GM21447 (cell line): ENCODE measurements around the gene OR10P1.

Experiments
- ATAC-seq: cut with Tn5 transposase; IDR thresholded peaks from one replicate; pipeline ENCODE4 v1.9.1; 2021; ENCODE audit not compliant: unreplicated experiment

OR10P1 gene

GRCh38 chr12:55682087-55682796 is 45.5 kb downstream of the OR10P1 start:
- no peak for ATAC-seq

- no peak for ATAC-seq
These were observed 47.0 kb downstream of the OR10P1 start for GRCh38 chr12:55683676-55684075.

- no peak for ATAC-seq
These were observed 48.2 kb downstream of the OR10P1 start for GRCh38 chr12:55684761-55685370.

DNA sequence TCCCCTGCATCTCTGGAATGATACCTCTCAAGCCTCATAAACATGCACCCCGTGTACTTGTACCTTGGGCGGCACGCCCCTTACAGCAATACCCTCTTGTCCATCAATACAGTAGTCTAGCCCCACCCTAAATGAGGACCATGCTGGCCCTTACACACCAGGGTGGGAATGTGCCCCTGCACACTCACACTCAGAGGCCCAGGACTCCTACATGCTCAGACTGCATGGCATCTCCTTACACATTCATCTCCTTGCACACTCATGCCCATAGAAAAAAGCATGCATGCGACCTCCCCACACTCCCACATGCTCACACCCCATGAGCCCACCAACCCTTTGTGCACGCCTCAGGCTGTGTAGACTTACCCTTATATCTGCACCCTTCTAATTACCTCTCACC is 49.0 kb downstream of the OR10P1 start:
- no peak for ATAC-seq

- ATAC-seq, result no peak
These were observed 49.8 kb downstream of the OR10P1 start for GRCh38 chr12:55686366-55687010.
